ENCODE data around the gene CCDC40. TPM values are rescaled to one million over a fixed set of nuclear protein-coding genes. Genes with fewer than 3 reads are reported as not detected.
A peak's percentile ranks its signal among the peaks of the same experiment; 100 is the strongest.

Gene CCDC40
- total and polyA plus RNA-seq, 9 of the 15 experiments (the other 6 are each of a cell fraction or from before 2014, with no cell fraction given), result 0.07 to 0.33 TPM; not detected in 7

- FAIRE-seq (no peak), DNase-seq (ENCODE audit: extremely low read depth in 1 of 4, low spot score in 3 of 4) (no peak), ATAC-seq (no peak)
- H3K79me2 ChIP-seq (ENCODE audit: control insufficient read depth, insufficient read depth, low read length), result no peaks in the 10 kb centered on the region
- CTCF ChIA-PET (ENCODE audit: low intra/inter-chr PET ratio), result no interaction called here
- POLR2A ChIA-PET, result no interaction called here
- BruUV-seq (replicated peaks), result no TSS peak
- H3K9ac ChIP-seq (ENCODE audit: insufficient read depth in 1 of 2, low read depth in 2 of 2, low read length in 2 of 2), result no peak overlapping the region
- intact Hi-C loops (cut with micrococcal nuclease), result loop anchor here (10.0 kb wide), 1 partner anchor 85 kb away; no protein-coding TSS in a partner anchor
- H3K27ac ChIP-seq (ENCODE audit: extremely low read depth, low read depth, low read length), result no peak overlapping the region
- H3K36me3 ChIP-seq (ENCODE audit: control insufficient read depth, insufficient read depth, low read length), result no peaks in the 10 kb centered on the region
- no peak overlapping the region for H2AFZ ChIP-seq (ENCODE audit: low read depth, low read length)
- in situ Hi-C loops (cut with MboI), result no loop called here
- H3K9me1 ChIP-seq (ENCODE audit: control insufficient read depth, insufficient read depth, low read length), result no peaks in the 10 kb centered on the region
- H3K4me1 ChIP-seq (replicated peaks in 1 of 2; ENCODE audit: control insufficient read depth in 2 of 2, insufficient read depth in 2 of 2, low read length in 2 of 2), result peaks cover 6 to 40% of the 10 kb centered on the region in 2 experiments; a peak in 4 of 5 replicates
- H3K4me3 ChIP-seq, result no peak overlapping the region
- no peaks in the 10 kb centered on the region for H3K9me3 ChIP-seq (replicated peaks; ENCODE audit: control insufficient read depth, insufficient read depth, low read depth, low read length)
- TF ChIP-seq CBFB (CRISPR knock-in tag; IDR thresholded peaks at IDR 0.05), result no peak
- peak; percentile 78 for TF ChIP-seq ZNF316 (IDR thresholded peaks at IDR 0.05)
- no peak for TF ChIP-seq HINFP (tag; conservative IDR thresholded peaks at IDR 0.05; ENCODE audit: low read depth)
- TF ChIP-seq NRF1 (conservative IDR thresholded peaks at IDR 0.05 in 1 of 2, IDR thresholded peaks at IDR 0.05 in 1 of 2), result no peak
- TF ChIP-seq MAFF (IDR thresholded peaks at IDR 0.05; ENCODE audit: low read length), result peak; percentile 28; the same call in 1 of the 2 replicates
- no peak for TF ChIP-seq KLF10 (CRISPR knock-in tag; IDR thresholded peaks at IDR 0.05)
- 0 out of 2 replicates have a peak, but pooled peaks have one; percentile 5 for TF ChIP-seq MAFG (tag; conservative IDR thresholded peaks at IDR 0.05)
- TF ChIP-seq C11orf30 (IDR thresholded peaks at IDR 0.05; ENCODE audit: low read depth), result peak; percentile 67
- TF ChIP-seq SAP30 (IDR thresholded peaks at IDR 0.05; ENCODE audit: borderline replicate concordance, insufficient read depth, low read depth, low read length, poor library complexity, severe bottlenecking), result no peak
- no peak for TF ChIP-seq IRF9 (tag; IDR thresholded peaks at IDR 0.05)
- no peak for TF ChIP-seq ZHX1 (conservative IDR thresholded peaks at IDR 0.05; ENCODE audit: low read length)
- TF ChIP-seq FOXM1 (IDR thresholded peaks at IDR 0.05; ENCODE audit: low read depth), result no peak
- no peak for TF ChIP-seq FOXM1 (CRISPR knock-in tag; IDR thresholded peaks at IDR 0.05; ENCODE audit: low read depth)
- 59% methylated on average over 26 of the region's 27 CpGs for WGBS (ENCODE audit: insufficient coverage, low coverage, missing lambda C conversion rate)
- H3K4me2 ChIP-seq (ENCODE audit: insufficient read depth, low read length), result no peak overlapping the region
- peaks cover 17 to 39% of the 10 kb centered on the region in 2 experiments; a peak in 4 of 5 replicates for H3K27me3 ChIP-seq (ENCODE audit: control insufficient read depth in 2 of 2, insufficient read depth in 2 of 2, low read length in 2 of 2)
- no peaks in the 10 kb centered on the region for H4K20me1 ChIP-seq (replicated peaks; ENCODE audit: control insufficient read depth, insufficient read depth, low read length)
Measured at GRCh38 chr17:80099291-80100034, 63.0 kb downstream of the CCDC40 start.

Measured in K562 (cell line).